Ascending aorta (tissue), 2 donors: ENCODE measurements around the gene NLGN1. TPM values are rescaled to one million over a fixed set of nuclear protein-coding genes. Genes with fewer than 3 reads are reported as not detected.

Experiments used
- DNase-seq, 2 donors: peaks; one replicate each; pipeline ENCODE4 v3.0.0-alpha.2; 2019; ENCODE audit warnings: low spot score in 2 of 2
- H3K27ac ChIP-seq, 2 donors: fragments of 200-600 bp; sonication (generic); one replicate each; pipeline ENCODE4 v1.5.1; 2016 to 2017; ENCODE audit warnings: mild to moderate bottlenecking in 1 of 2
- H3K27me3 ChIP-seq: fragments of 200-600 bp; sonication (generic); one replicate; pipeline ENCODE4 v1.5.1; 2017
- H3K36me3 ChIP-seq, 2 donors: fragments of 200-600 bp; sonication (generic); one replicate each; pipeline ENCODE4 v1.5.1; 2016
- H3K4me1 ChIP-seq, 2 donors: fragments of 200-600 bp; sonication (generic); one replicate each; pipeline ENCODE4 v1.5.1; 2016 to 2017; ENCODE audit warnings: mild to moderate bottlenecking in 1 of 2
- H3K4me3 ChIP-seq, 2 donors: fragments of 200-600 bp; sonication (generic); one replicate each; pipeline ENCODE4 v1.5.1; 2016 to 2017; ENCODE audit warnings: mild to moderate bottlenecking in 1 of 2
- H3K9me3 ChIP-seq, 2 donors: fragments of 200-600 bp; sonication (generic); one replicate each; pipeline ENCODE4 v1.5.1; 2016
- CTCF ChIP-seq, 3 experiments: fragments of 200-600 bp in 2 of 3; fragments of 450-650 bp in 1 of 3; sonication (generic) in 2 of 3; IDR thresholded peaks; one replicate each; pipeline ENCODE4 v1.5.1; 2016 to 2019; ENCODE audit warnings: antibody characterized with exemption in 3 of 3, mild to moderate bottlenecking in 1 of 3, moderate library complexity in 1 of 3
- intact Hi-C: fragments of 100-400 bp; cut with DNase I; formaldehyde crosslinking; loops from one replicate; pipeline ENCODE4 v1.15.1; 2023
- total RNA-seq: library from RNA; depleted of rRNA; stranded (reverse); fragments of >200 nt; gene quantifications from one replicate; pipeline ENCODE4 v1.1.0, GENCODE V29; 2016

NLGN1 gene
- total RNA-seq, 1 donor from 2014 or later: 5.2 TPM

GRCh38 chr3:173891272-173892100 is 493.9 kb downstream of the NLGN1 start:
- H3K27ac ChIP-seq: no peak overlapping the region
- no peaks in the 10 kb centered on the region for H3K27me3 ChIP-seq
- H3K4me1 ChIP-seq: no peaks in the 10 kb centered on the region
- no peaks in the 10 kb centered on the region for H3K9me3 ChIP-seq
- no peak for DNase-seq
- H3K4me3 ChIP-seq: no peak overlapping the region
- intact Hi-C loops: no loop called here
- no peak for TF ChIP-seq CTCF (IDR thresholded peaks at IDR 0.05)
- H3K36me3 ChIP-seq: no peaks in the 10 kb centered on the region

- H3K9me3 ChIP-seq: no peaks in the 10 kb centered on the region
- no peak overlapping the region for H3K27ac ChIP-seq
- intact Hi-C loops: no loop called here
- H3K36me3 ChIP-seq: no peaks in the 10 kb centered on the region
- no peak for DNase-seq
- TF ChIP-seq CTCF (IDR thresholded peaks at IDR 0.05): no peak
- H3K4me3 ChIP-seq: no peak overlapping the region
- no peaks in the 10 kb centered on the region for H3K27me3 ChIP-seq
- H3K4me1 ChIP-seq: no peaks in the 10 kb centered on the region
These were observed 495.0 kb downstream of the NLGN1 start for GRCh38 chr3:173892547-173892946.

GRCh38 chr3:173893066-173893465 is 495.5 kb downstream of the NLGN1 start:
- Histone ChIP-seq H3K27ac (no peak overlapping the region), H3K27me3 (no peaks in the 10 kb centered on the region), H3K36me3 (no peaks in the 10 kb centered on the region), H3K9me3 (no peaks in the 10 kb centered on the region), H3K4me3 (no peak overlapping the region), H3K4me1 (no peaks in the 10 kb centered on the region)
- DNase-seq: no peak
- intact Hi-C loops: no loop called here
- TF ChIP-seq CTCF (IDR thresholded peaks at IDR 0.05): no peak

GRCh38 chr3:173893835-173894234 is 496.3 kb downstream of the NLGN1 start:
- H3K4me3 ChIP-seq: no peak overlapping the region
- no peak overlapping the region for H3K27ac ChIP-seq
- intact Hi-C loops: no loop called here
- no peak for DNase-seq
- no peaks in the 10 kb centered on the region for H3K4me1 ChIP-seq
- no peak for TF ChIP-seq CTCF (IDR thresholded peaks at IDR 0.05)
- H3K36me3 ChIP-seq: no peaks in the 10 kb centered on the region
- no peaks in the 10 kb centered on the region for H3K9me3 ChIP-seq
- H3K27me3 ChIP-seq: no peaks in the 10 kb centered on the region

- Histone ChIP-seq H3K4me1 (no peaks in the 10 kb centered on the region), H3K9me3 (no peaks in the 10 kb centered on the region), H3K36me3 (no peaks in the 10 kb centered on the region), H3K27me3 (no peaks in the 10 kb centered on the region), H3K27ac (no peak overlapping the region), H3K4me3 (no peak overlapping the region)
- DNase-seq: no peak
- TF ChIP-seq CTCF (IDR thresholded peaks at IDR 0.05): no peak
- intact Hi-C loops: no loop called here
These were observed 500.1 kb downstream of the NLGN1 start for GRCh38 chr3:173897631-173898030.
